ENCODE measurements around the gene PTPRU.

The PTPRU gene

GRCh38 chr1:29240986-29241385 is 4.7 kb downstream of the PTPRU start:
- no peak overlapping the region for H3K4me3 ChIP-seq (ENCODE audit: low read depth, low read length)
- DNase-seq (ENCODE audit: low read depth) = no peak
- TF ChIP-seq CTCF (IDR thresholded peaks at IDR 0.05; ENCODE audit: control insufficient read depth, extremely low read depth, insufficient read depth) = no peak

- no peak overlapping the region for H3K4me3 ChIP-seq (ENCODE audit: low read depth, low read length)
- no peak for DNase-seq (ENCODE audit: low read depth)
- TF ChIP-seq CTCF (IDR thresholded peaks at IDR 0.05; ENCODE audit: control insufficient read depth, extremely low read depth, insufficient read depth) = no peak
These were observed 6.9 kb downstream of the PTPRU start for GRCh38 chr1:29243023-29243870.

GRCh38 chr1:29243871-29244200 is 7.5 kb downstream of the PTPRU start:
- TF ChIP-seq CTCF (IDR thresholded peaks at IDR 0.05; ENCODE audit: control insufficient read depth, extremely low read depth, insufficient read depth) = no peak
- no peak for DNase-seq (ENCODE audit: low read depth)
- H3K4me3 ChIP-seq (ENCODE audit: low read depth, low read length) = no peak overlapping the region

GRCh38 chr1:29245261-29245660 is 8.9 kb downstream of the PTPRU start:
- TF ChIP-seq CTCF (IDR thresholded peaks at IDR 0.05; ENCODE audit: control insufficient read depth, extremely low read depth, insufficient read depth) = no peak
- H3K4me3 ChIP-seq (ENCODE audit: low read depth, low read length) = no peak overlapping the region
- DNase-seq (ENCODE audit: low read depth) = no peak

- no peak for DNase-seq (ENCODE audit: low read depth)
- peak; percentile 67 for TF ChIP-seq CTCF (IDR thresholded peaks at IDR 0.05; ENCODE audit: control insufficient read depth, extremely low read depth, insufficient read depth)
- no peak overlapping the region for H3K4me3 ChIP-seq (ENCODE audit: low read depth, low read length)
These were observed 9.6 kb downstream of the PTPRU start for GRCh38 chr1:29245876-29246275.

- no peak overlapping the region for H3K4me3 ChIP-seq (ENCODE audit: low read depth, low read length)
- TF ChIP-seq CTCF (IDR thresholded peaks at IDR 0.05; ENCODE audit: control insufficient read depth, extremely low read depth, insufficient read depth) = no peak
- DNase-seq (ENCODE audit: low read depth) = no peak
These were observed 10.7 kb downstream of the PTPRU start for GRCh38 chr1:29247044-29247443.
